GM21717 (cell line): ENCODE results near the gene HSD17B14.
"Not testable (repeated sequence)": the region's sequence is repeated elsewhere in the genome, so short reads cannot be mapped to it uniquely, and the experiment has no call there.

Source experiments
- ATAC-seq: cut with Tn5 transposase; IDR thresholded peaks from one replicate; pipeline ENCODE4 v1.9.1; 2021; ENCODE audit warnings: mild to moderate bottlenecking, moderate library complexity; ENCODE audit not compliant: unreplicated experiment

Gene HSD17B14

DNA sequence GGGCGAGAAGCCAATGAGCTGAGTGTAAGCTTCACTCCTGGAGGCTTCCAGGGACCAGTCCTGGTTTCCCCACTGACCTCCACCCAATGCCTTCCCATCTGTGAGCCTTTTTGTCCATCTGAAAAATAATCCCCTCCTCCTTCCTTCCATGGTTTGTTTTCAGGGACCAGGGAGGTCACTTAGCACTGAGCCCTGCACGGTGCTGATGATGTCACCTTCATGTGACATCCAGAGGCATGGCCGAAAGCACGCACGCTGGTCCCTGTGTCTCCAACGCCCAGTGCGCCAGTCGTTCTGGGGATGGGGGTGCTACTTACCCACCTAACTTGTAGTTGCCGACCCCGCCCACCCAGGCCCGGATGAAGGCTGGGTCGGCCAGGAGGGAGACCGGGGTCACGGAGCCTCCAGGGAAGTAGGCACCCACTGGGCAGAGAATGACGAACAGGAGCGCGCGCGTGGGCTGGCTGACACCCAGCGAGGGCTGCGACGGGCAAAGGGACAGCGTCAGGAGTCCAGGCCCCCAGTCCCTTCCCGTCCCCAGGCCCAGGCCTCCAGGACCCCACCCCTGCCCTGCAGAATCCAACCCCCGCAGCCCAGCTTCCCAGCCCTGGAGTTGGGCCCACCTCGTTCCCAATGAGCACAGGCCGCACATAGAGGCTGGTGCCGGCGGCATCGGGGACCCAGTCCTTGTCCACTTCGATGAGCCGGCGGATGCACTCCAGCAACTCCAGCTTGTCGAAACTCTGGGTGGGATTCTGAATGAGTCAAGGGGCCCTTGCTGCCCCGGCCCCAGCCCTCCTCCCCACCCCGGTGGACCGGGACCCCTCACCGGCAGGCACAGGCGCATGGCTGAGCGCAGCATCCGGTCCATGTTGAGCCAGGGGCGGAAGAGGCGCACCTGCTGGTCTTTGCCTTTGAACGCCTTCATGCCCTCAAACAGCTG is 36.7 kb downstream of the HSD17B14 start:
- no peak for ATAC-seq

DNA sequence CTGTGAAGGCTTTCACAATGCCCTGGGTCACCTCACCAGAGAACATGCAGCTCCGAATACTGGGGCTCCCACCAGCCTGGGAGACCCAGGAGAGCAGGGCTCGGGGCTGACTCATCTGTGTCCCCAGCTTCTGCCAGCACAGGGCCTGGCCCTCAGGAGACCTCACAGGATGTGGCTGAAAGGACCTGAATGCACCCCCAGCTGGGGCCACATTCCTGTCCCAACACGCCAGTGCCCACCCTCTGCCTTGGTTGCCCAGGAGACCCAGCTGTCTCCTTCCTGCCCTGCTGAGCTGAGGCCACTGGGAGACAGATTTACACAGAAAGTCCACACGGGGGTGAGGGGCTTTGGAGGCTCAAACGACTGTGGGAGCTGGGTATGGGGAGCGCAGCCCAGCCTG is 37.4 kb downstream of the HSD17B14 start:
- ATAC-seq: no peak

DNA sequence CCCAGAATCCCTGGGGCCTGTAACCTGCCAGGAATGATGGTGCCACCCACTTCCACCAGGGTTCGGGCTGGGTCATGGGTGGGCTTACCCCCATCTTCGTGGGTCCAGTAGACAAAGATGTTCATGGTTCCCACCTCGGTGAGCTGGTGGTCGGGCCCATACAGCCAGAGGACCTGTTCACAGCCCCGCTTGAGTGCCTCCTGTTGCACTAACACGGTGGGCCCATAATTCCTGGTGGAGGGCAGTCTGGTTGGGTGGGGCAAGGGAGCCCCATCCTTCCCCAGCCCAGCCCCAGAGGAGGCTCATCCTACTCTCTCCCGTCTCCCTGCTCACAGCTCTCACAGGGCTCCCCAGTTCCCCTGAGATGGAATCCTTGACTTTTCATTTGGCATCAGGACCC is 39.2 kb downstream of the HSD17B14 start:
- no peak for ATAC-seq

GRCh38 chr19:48796298-48797083 is 39.8 kb downstream of the HSD17B14 start:
- no peak for ATAC-seq

GRCh38 chr19:48795685-48796070 is 40.6 kb downstream of the HSD17B14 start:
- no peak for ATAC-seq

DNA sequence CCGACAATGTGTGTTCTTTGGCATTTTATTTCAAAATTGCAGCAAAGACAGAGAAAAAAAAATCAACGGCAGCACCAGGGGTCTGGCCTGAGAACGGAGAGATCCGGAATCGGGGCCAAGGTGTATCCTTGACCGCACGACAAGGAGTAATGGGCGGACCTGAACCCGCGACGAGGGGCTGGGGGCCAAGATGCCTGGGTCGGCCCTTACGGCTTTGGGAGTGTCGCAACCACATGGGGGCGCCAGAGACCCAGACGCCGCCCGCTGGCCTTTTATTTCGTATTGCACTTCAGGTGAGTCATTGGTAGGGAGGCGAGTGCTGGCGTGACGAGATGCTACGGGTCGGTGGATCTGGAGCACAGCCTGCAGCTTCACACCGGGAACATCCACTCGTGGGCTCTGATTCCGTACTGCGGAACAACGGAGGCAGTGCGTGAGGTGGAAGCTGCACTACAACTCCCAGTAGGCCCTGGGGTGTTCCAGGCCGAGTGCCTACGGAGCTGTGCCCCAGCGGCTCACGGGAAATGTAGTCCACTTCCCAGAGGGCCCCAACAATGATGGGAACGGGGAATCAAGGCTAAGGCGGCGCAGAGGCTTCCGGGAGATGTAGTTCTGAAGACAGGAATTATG is 41.1 kb downstream of the HSD17B14 start:
- ATAC-seq: peak; percentile 67

DNA sequence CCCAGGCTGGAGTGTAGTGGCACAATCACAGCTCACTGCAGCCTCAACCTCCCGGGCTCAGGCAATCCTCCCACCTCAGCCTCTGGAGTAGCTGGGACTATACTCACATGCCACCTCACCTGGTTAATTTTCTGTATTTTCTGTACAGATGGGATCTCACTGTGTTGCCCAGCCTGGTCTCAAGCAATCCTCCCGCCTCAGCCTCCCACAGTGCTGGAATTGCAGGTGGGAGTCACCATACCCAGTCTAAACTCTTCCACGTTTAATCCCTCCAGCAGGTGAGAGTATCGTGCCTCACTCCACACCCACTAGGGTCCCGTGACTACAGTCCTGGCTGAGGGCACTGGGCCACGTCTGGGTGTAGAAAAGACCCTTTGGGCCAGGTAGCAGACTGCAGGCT is 42.0 kb downstream of the HSD17B14 start:
- no peak for ATAC-seq

DNA sequence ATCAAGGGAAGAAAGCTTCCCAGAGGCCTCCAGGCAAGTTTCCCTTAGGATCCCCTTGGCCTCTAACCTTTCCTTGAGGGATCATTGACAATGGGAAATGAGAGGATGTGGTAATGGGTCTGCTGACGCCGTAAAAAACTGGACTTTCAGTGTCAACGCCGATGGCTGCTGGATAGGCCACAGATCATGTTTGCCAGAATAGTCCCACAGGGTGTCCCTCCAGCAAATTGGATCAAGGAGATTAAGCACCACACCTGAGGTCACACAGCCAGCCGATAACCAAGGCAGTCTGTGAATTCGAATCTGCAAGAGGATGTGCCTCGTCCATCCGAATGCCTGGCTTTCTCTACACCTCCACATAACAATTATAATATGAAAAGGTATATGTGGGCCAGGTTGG is 43.0 kb downstream of the HSD17B14 start:
- ATAC-seq: no peak

DNA sequence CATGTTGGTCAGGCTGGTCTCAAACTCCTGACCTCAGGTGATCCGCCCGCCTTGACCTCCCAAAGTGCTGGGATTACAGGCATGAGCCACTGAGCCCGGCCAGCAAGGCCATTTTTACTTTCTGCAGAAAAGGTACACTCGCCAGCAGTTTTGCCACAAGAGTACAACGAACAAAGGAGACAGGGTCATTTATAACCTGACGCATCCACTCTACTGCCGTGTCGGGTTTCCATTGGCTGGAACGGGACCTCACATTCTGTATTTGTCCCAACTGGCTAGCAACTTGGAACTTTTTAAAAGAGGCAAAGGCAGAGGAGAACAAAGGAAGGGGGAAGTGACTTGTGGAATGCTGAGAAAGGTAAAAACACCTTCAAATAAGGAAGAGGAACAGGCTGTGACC is 49.0 kb downstream of the HSD17B14 start:
- ATAC-seq: not testable (repeated sequence)

DNA sequence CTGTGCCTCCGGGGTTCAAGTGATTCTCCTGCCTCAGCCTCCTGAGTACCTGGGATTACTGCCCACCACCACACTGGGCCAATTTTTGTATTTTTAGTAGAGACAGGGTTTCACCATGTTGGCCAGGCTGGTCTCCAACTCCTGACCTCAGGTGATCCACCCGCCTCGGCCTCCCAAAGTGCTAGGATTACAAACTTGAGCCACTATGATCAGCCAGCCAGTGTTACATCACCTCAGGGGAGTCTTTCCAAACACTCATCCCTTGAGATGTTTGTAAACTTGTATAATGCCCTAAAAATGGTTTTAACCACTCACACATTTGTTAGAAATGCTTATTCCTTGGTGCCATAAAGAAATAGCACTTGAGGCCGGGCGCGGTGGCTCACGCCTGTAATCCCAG is 49.9 kb downstream of the HSD17B14 start:
- not testable (repeated sequence) for ATAC-seq

GRCh38 chr19:48784527-48784926 is 51.8 kb downstream of the HSD17B14 start:
- ATAC-seq: no peak

DNA sequence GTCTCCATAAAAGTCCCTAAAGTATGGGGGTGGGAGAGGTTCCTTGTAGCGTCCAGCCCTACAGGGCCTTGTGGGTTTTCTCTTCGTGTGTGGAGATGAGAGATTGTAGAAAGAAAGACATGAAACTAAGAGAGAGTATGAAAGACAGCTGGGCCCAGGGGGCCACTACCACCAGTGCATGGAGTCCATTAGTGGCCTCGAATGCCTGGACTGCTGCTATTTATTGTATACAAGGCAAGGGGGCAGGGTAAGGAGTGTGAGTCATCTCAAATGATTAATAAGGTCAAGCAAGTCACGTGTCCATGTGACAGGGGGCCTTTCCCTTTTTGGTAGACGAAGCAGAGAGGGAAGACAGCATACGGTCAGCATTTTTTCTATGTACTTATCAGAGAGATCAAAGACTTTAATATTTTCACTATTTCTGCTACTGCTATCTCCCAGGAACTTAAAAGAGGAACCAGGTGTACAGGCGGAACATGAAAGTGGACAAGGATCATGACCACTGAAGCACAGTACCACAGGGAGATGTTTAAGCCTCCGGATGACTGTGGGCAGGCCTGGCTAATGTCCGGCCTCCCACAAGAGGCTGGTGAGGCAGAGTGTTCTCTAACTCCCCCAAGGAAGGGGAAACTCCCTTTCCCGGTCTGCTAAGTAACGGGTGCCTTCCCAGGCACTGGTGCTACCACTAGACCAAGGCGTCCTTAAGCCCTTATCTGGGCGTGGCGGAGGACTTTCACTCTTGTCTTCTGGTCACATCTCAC is 55.5 kb downstream of the HSD17B14 start:
- no peak for ATAC-seq

- no peak for ATAC-seq
Measured at GRCh38 chr19:48779636-48780035, 56.7 kb downstream of the HSD17B14 start.

DNA sequence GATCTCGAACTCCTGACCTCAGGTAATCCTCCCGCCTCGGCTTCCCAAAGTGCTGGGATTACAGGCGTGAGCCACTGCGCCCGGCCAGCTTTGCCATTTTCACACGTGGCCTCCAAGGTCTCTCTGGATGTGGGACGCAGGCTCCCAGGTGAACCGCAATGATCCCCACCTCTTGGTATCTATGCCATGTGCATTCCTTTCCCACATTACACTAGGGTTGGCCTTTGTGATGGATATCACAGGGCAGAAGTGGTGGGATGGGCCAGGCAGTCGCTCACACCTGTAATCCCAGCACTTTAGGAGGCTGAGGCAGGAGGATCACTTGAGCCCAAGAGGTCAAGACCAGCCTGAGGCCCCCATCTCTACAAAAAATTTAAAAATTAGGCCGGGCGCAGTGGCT is 58.6 kb downstream of the HSD17B14 start:
- no peak for ATAC-seq

- ATAC-seq: no peak
Measured at GRCh38 chr19:48777139-48777538, 59.2 kb downstream of the HSD17B14 start.

DNA sequence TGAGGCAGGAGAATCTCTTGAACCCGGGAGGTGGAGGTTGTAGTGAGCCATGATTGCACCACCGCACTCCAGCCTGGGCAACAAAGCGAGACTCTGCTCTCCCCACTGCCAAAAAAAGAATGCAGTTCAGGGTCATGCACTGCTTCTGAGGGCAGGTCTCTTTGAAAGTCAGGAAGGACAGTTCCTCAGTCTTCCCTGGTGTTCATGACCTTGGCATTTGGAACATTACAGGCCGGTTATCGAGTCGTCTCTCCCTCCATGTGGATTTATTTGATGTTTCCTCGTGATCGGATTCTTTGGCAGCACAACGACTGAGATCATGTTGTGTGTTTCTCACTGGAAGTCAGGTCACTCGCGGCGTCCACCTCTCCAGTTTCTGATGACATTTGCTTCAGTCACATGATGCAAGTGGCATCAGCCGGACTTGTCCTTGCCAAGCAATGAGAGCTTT is 63.8 kb downstream of the HSD17B14 start:
- ATAC-seq: no peak

- ATAC-seq: no peak
Measured at GRCh38 chr19:48770734-48771472, 65.4 kb downstream of the HSD17B14 start.

- no peak for ATAC-seq
Measured at GRCh38 chr19:48770266-48770665, 66.0 kb downstream of the HSD17B14 start.

- ATAC-seq: no peak
Measured at GRCh38 chr19:48768994-48769713, 67.1 kb downstream of the HSD17B14 start.
